Liver (tissue), 3 donors: ENCODE measurements around the gene GPC1.

ENCODE experiments used
- ATF3 ChIP-seq: IDR thresholded peaks from 2 replicates; pipeline ENCODE4 v1.6.1; 2016; ENCODE audit warnings: antibody characterized with exemption
- CTCF ChIP-seq: fragments of 150-350 bp; IDR thresholded peaks from 2 replicates; pipeline ENCODE4 v1.5.1; 2017; ENCODE audit warnings: improper control_type of control experiment, low read depth, low read length; ENCODE audit not compliant: missing input control
- HNF4G ChIP-seq: IDR thresholded peaks from 2 replicates; pipeline ENCODE4 v1.6.1; 2016; ENCODE audit warnings: antibody characterized with exemption
- JUND ChIP-seq, 2 donors: IDR thresholded peaks; 2 replicates each; pipeline ENCODE4 v1.6.1; 2016; ENCODE audit warnings: antibody characterized with exemption in 2 of 2
- RAD21 ChIP-seq, 2 donors: IDR thresholded peaks; 2 replicates each; pipeline ENCODE4 v1.6.1; 2016; ENCODE audit warnings: antibody characterized with exemption in 2 of 2, mild to moderate bottlenecking in 2 of 2
- REST ChIP-seq: IDR thresholded peaks from 2 replicates; pipeline ENCODE4 v1.6.1; 2016; ENCODE audit warnings: antibody characterized with exemption, mild to moderate bottlenecking
- donor health status: healthy.
- donor health status: healthy.

GRCh38 chr2:240443891-240444301 is 8.4 kb downstream of the GPC1 start:
- TF ChIP-seq CTCF (no peak), JUND (IDR thresholded peaks at IDR 0.05) (no peak), REST (no peak), ATF3 (no peak), HNF4G (no peak), RAD21 (IDR thresholded peaks at IDR 0.05) (no peak)
